AG10803 (cell line): ENCODE results near the gene SKIC8.

Experiments used
- DNase-seq: peaks from one replicate; pipeline ENCODE4 v3.0.0; 2010; ENCODE audit warnings: low read depth
- H3K4me3 ChIP-seq: 2 replicates; pipeline ENCODE4 v1.5.1; 2011; ENCODE audit warnings: mild to moderate bottlenecking, low read length, control low read depth
- CTCF ChIP-seq: conservative IDR thresholded peaks from 2 replicates; pipeline ENCODE4 v1.5.1; 2011; ENCODE audit warnings: mild to moderate bottlenecking, low read length, control low read depth, inconsistent platforms

Gene SKIC8

GRCh38 chr15:78244893-78245292 is 54.5 kb downstream of the SKIC8 start:
- no peak for DNase-seq
- no peak overlapping the region for H3K4me3 ChIP-seq
- TF ChIP-seq CTCF, result no peak

GRCh38 chr15:78244101-78244500 is 55.3 kb downstream of the SKIC8 start:
- no peak for TF ChIP-seq CTCF
- no peak for DNase-seq

GRCh38 chr15:78243491-78243941 is 55.9 kb downstream of the SKIC8 start:
- no peak overlapping the region for H3K4me3 ChIP-seq

More at GRCh38 chr15:78244101-78244500, 55.3 kb downstream of the SKIC8 start:
- no peak overlapping the region for H3K4me3 ChIP-seq

GRCh38 chr15:78243058-78243457 is 56.4 kb downstream of the SKIC8 start:
- no peak for DNase-seq
- TF ChIP-seq CTCF, result no peak

More at GRCh38 chr15:78243491-78243941, 55.9 kb downstream of the SKIC8 start:
- no peak for TF ChIP-seq CTCF
- DNase-seq, result no peak

GRCh38 chr15:78242128-78242527 is 57.3 kb downstream of the SKIC8 start:
- peak; percentile 57 for TF ChIP-seq CTCF

More at GRCh38 chr15:78243058-78243457, 56.4 kb downstream of the SKIC8 start:
- H3K4me3 ChIP-seq, result no peak overlapping the region

GRCh38 chr15:78241017-78241416 is 58.4 kb downstream of the SKIC8 start:
- peak; percentile 86 for TF ChIP-seq CTCF
- peak; percentile 64 for DNase-seq
- no peak overlapping the region for H3K4me3 ChIP-seq

More at GRCh38 chr15:78242128-78242527, 57.3 kb downstream of the SKIC8 start:
- DNase-seq, result no peak
- H3K4me3 ChIP-seq, result no peak overlapping the region

- H3K4me3 ChIP-seq, result no peak overlapping the region
- no peak for TF ChIP-seq CTCF
- no peak for DNase-seq
These were observed 59.6 kb downstream of the SKIC8 start for GRCh38 chr15:78239811-78240210.
